ENCODE data around the gene BABAM2. TPM values are rescaled to one million over a fixed set of nuclear protein-coding genes. Genes with fewer than 3 reads are reported as not detected.

BABAM2 gene
- total RNA-seq, 1 experiment from 2014 or later: 16.3 TPM

DNA sequence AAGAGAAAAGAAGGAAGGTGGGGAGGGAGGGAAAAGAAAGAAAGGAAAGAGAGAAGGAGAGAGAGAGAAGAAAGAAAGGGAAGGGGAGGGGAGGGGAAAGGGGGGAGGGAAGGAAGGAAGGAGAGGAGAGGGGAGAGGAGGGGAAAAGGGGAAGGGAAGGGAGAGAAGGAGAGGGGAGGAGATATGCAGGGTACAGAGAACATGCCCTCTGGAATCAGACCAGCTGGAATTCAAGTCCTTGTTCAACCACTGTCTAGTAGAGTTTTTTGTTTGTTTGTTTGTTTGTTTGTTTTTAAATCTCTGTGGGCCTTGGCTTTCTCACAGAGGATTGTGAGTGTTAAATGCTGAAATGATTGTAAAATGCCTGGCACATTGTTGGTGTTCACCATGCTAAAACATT is 424.4 kb downstream of the BABAM2 start:
- Histone ChIP-seq H3F3A (ENCODE audit: low read length, unreplicated experiment) (no peaks in the 10 kb centered on the region), H3K4me3 (ENCODE audit: low read length) (no peak overlapping the region), H4K20me1 (ENCODE audit: low read length) (no peaks in the 10 kb centered on the region), H3K4me2 (ENCODE audit: low read length) (no peak overlapping the region), H2AFZ (ENCODE audit: low read length) (no peak overlapping the region), H3K4me1 (ENCODE audit: insufficient read depth, low read length) (peaks cover 14% of the 10 kb centered on the region; the same call in 1 of the 2 replicates), H3K36me3 (ENCODE audit: low read depth, low read length) (no peaks in the 10 kb centered on the region), H3K27ac (ENCODE audit: low read length) (no peak overlapping the region), H3K9me3 (ENCODE audit: low read length) (no peaks in the 10 kb centered on the region), H3K27me3 (ENCODE audit: low read length) (no peaks in the 10 kb centered on the region), H3K9me2 (replicated peaks; ENCODE audit: low read length) (no peaks in the 10 kb centered on the region), H3K9ac (ENCODE audit: low read length) (no peak overlapping the region), H3K79me2 (ENCODE audit: low read length) (no peaks in the 10 kb centered on the region)
- TF ChIP-seq, protein P1, sequence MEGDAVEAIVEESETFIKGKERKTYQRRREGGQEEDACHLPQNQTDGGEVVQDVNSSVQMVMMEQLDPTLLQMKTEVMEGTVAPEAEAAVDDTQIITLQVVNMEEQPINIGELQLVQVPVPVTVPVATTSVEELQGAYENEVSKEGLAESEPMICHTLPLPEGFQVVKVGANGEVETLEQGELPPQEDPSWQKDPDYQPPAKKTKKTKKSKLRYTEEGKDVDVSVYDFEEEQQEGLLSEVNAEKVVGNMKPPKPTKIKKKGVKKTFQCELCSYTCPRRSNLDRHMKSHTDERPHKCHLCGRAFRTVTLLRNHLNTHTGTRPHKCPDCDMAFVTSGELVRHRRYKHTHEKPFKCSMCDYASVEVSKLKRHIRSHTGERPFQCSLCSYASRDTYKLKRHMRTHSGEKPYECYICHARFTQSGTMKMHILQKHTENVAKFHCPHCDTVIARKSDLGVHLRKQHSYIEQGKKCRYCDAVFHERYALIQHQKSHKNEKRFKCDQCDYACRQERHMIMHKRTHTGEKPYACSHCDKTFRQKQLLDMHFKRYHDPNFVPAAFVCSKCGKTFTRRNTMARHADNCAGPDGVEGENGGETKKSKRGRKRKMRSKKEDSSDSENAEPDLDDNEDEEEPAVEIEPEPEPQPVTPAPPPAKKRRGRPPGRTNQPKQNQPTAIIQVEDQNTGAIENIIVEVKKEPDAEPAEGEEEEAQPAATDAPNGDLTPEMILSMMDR (conservative IDR thresholded peaks at IDR 0.05; ENCODE audit: low read depth, low read length): no peak
- TF ChIP-seq EZH2 (IDR thresholded peaks at IDR 0.05; ENCODE audit: low read length, unreplicated experiment) (no peak), EZH2phosphoT487 (IDR thresholded peaks at IDR 0.05; ENCODE audit: borderline replicate concordance, low read length) (no peak)
- ATAC-seq (no peak), DNase-seq (no peak)
- intact Hi-C loops (cut with micrococcal nuclease): no loop called here
- CTCF ChIA-PET: interaction anchor here (0.5 kb wide), 1 partner anchor 33 kb away, joined by 4 read pairs; no protein-coding TSS in a partner anchor
- POLR2A ChIA-PET (ENCODE audit: unreplicated experiment): interaction anchor here (0.7 kb wide), 1 partner anchor 30 kb away, joined by 5 read pairs; no protein-coding TSS in a partner anchor
- no TSS peak for BruUV-seq (replicated peaks)

GRCh38 chr2:28316546-28317335 is 426.2 kb downstream of the BABAM2 start:
- H3K9ac ChIP-seq (ENCODE audit: low read length): no peak overlapping the region
- no peak for ATAC-seq
- TF ChIP-seq, protein P1 (conservative IDR thresholded peaks at IDR 0.05; ENCODE audit: low read depth, low read length): no peak
- TF ChIP-seq EZH2 (IDR thresholded peaks at IDR 0.05; ENCODE audit: low read length, unreplicated experiment): no peak
- no peak for TF ChIP-seq EZH2phosphoT487 (IDR thresholded peaks at IDR 0.05; ENCODE audit: borderline replicate concordance, low read length)
- H4K20me1 ChIP-seq (ENCODE audit: low read length): no peaks in the 10 kb centered on the region
- H3F3A ChIP-seq (ENCODE audit: low read length, unreplicated experiment): no peaks in the 10 kb centered on the region
- no peak for DNase-seq
- POLR2A ChIA-PET (ENCODE audit: unreplicated experiment): no interaction called here
- no peak overlapping the region for H3K4me3 ChIP-seq (ENCODE audit: low read length)
- H3K79me2 ChIP-seq (ENCODE audit: low read length): no peaks in the 10 kb centered on the region
- BruUV-seq (replicated peaks): no TSS peak
- H2AFZ ChIP-seq (ENCODE audit: low read length): no peak overlapping the region
- H3K36me3 ChIP-seq (ENCODE audit: low read depth, low read length): no peaks in the 10 kb centered on the region
- H3K4me2 ChIP-seq (ENCODE audit: low read length): no peak overlapping the region
- CTCF ChIA-PET: no interaction called here
- intact Hi-C loops (cut with micrococcal nuclease): no loop called here
- H3K27ac ChIP-seq (ENCODE audit: low read length): no peak overlapping the region
- H3K9me2 ChIP-seq (replicated peaks; ENCODE audit: low read length): no peaks in the 10 kb centered on the region
- H3K27me3 ChIP-seq (ENCODE audit: low read length): no peaks in the 10 kb centered on the region
- H3K4me1 ChIP-seq (ENCODE audit: insufficient read depth, low read length): peaks cover 14% of the 10 kb centered on the region; the same call in 1 of the 2 replicates
- no peaks in the 10 kb centered on the region for H3K9me3 ChIP-seq (ENCODE audit: low read length)

- Histone ChIP-seq H3K4me3 (ENCODE audit: low read length) (no peak overlapping the region), H3K27ac (ENCODE audit: low read length) (no peak overlapping the region), H3K4me2 (ENCODE audit: low read length) (no peak overlapping the region), H2AFZ (ENCODE audit: low read length) (no peak overlapping the region), H4K20me1 (ENCODE audit: low read length) (no peaks in the 10 kb centered on the region), H3K36me3 (ENCODE audit: low read depth, low read length) (no peaks in the 10 kb centered on the region), H3K9me3 (ENCODE audit: low read length) (no peaks in the 10 kb centered on the region), H3F3A (ENCODE audit: low read length, unreplicated experiment) (no peaks in the 10 kb centered on the region), H3K79me2 (ENCODE audit: low read length) (no peaks in the 10 kb centered on the region), H3K4me1 (ENCODE audit: insufficient read depth, low read length) (peaks cover 10% of the 10 kb centered on the region; the same call in 1 of the 2 replicates), H3K27me3 (ENCODE audit: low read length) (no peaks in the 10 kb centered on the region), H3K9me2 (replicated peaks; ENCODE audit: low read length) (no peaks in the 10 kb centered on the region), H3K9ac (ENCODE audit: low read length) (no peak overlapping the region)
- ATAC-seq (no peak), DNase-seq (no peak)
- TF ChIP-seq EZH2 (IDR thresholded peaks at IDR 0.05; ENCODE audit: low read length, unreplicated experiment) (no peak), EZH2phosphoT487 (IDR thresholded peaks at IDR 0.05; ENCODE audit: borderline replicate concordance, low read length) (no peak)
- TF ChIP-seq, protein P1 (conservative IDR thresholded peaks at IDR 0.05; ENCODE audit: low read depth, low read length): no peak
- no TSS peak for BruUV-seq (replicated peaks)
- intact Hi-C loops (cut with micrococcal nuclease): no loop called here
- POLR2A ChIA-PET (ENCODE audit: unreplicated experiment): no interaction called here
- CTCF ChIA-PET: no interaction called here
Measured at GRCh38 chr2:28317390-28317789, 426.9 kb downstream of the BABAM2 start.

Measured in PC-3 (cell line).